ENCODE measurements around the gene RRP15.

- no peak for TF ChIP-seq ZNF280B (CRISPR knock-in tag; IDR thresholded peaks at IDR 0.05)
- TF ChIP-seq YY1 (IDR thresholded peaks at IDR 0.05; ENCODE audit: borderline replicate concordance in 1 of 3, control insufficient read depth in 1 of 3, extremely low read depth in 1 of 3, insufficient read depth in 3 of 3, insufficient read length in 1 of 3, insufficient replicate concordance in 2 of 3, low read depth in 1 of 3, low read length in 2 of 3), result no peak
- TF ChIP-seq MNT (conservative IDR thresholded peaks at IDR 0.05), result no peak
- no peak for TF ChIP-seq SMARCE1 (IDR thresholded peaks at IDR 0.05)
Observed at GRCh38 chr1:218330043-218330623, 45.0 kb downstream of the RRP15 start.

Measured in K562 (cell line).